ENCODE measurements around the gene PLCH1.

The PLCH1 gene

GRCh38 chr3:155496206-155496605 lies 248.7 kb downstream of the PLCH1 start:
- Histone ChIP-seq H3K4me3 (ENCODE audit: low read length) (no peak overlapping the region), H3K27me3 (replicated peaks; ENCODE audit: control insufficient read depth, insufficient read depth, low read length) (no peaks in the 10 kb centered on the region), H3K9me3 (ENCODE audit: control insufficient read depth, low read length) (no peaks in the 10 kb centered on the region), H3K9ac (ENCODE audit: low read length) (no peak overlapping the region), H3K36me3 (ENCODE audit: control insufficient read depth, insufficient read depth, low read length, severe bottlenecking) (no peaks in the 10 kb centered on the region), H3K4me1 (ENCODE audit: control insufficient read depth, insufficient read depth, low read length) (no peaks in the 10 kb centered on the region)
- DNase-seq (ENCODE audit: low read depth) = no peak

DNA sequence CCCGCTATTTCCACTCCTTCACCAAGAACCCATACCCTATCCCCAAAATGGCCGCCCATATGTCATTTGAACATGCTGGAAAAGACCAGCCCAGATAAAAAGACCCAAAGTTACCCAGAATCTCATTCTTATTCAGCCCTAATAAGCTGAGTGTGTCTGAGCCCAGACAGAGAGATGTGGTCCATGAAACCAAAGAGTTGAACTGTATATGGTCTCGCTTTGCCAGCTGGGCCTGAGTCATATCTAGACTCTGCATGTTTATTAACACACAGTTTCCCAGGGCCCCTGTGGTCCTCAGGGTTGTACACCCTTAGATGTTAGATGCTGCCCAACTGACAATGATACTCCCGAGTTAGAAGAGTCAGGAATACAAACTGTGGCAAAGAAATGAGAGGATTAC lies 249.5 kb downstream of the PLCH1 start:
- no peak for DNase-seq (ENCODE audit: low read depth)
- no peak overlapping the region for H3K9ac ChIP-seq (ENCODE audit: low read length)

DNA sequence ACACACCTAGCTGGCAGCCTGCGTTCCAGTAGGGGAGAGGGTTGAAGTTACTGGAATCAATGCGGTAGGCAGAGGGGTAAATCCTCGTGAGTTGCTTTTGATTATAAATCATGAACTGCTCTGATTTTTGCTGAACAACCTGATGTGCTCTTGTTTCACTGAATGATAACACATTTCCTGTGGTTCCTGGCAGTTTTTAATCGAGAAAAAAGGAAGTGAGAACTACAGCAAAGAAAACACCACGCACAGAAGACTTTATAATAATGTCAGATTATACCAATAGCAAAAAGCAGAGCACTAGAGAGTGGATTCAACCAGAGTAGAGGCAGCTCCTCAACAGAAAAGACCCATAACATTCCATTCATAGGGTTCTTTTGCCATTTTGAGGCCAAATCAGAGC lies 250.5 kb downstream of the PLCH1 start:
- DNase-seq (ENCODE audit: low read depth) = no peak
- no peak overlapping the region for H3K9ac ChIP-seq (ENCODE audit: low read length)
- H3K36me3 ChIP-seq (ENCODE audit: control insufficient read depth, insufficient read depth, low read length, severe bottlenecking) = no peaks in the 10 kb centered on the region
- no peaks in the 10 kb centered on the region for H3K4me1 ChIP-seq (ENCODE audit: control insufficient read depth, insufficient read depth, low read length)
- no peak overlapping the region for H3K4me3 ChIP-seq (ENCODE audit: low read length)
- H3K27me3 ChIP-seq (replicated peaks; ENCODE audit: control insufficient read depth, insufficient read depth, low read length) = no peaks in the 10 kb centered on the region
- no peaks in the 10 kb centered on the region for H3K9me3 ChIP-seq (ENCODE audit: control insufficient read depth, low read length)

More for the DNA sequence above, 249.5 kb downstream of the PLCH1 start:
- Histone ChIP-seq H3K4me3 (ENCODE audit: low read length) (no peak overlapping the region), H3K36me3 (ENCODE audit: control insufficient read depth, insufficient read depth, low read length, severe bottlenecking) (no peaks in the 10 kb centered on the region), H3K4me1 (ENCODE audit: control insufficient read depth, insufficient read depth, low read length) (no peaks in the 10 kb centered on the region), H3K9me3 (ENCODE audit: control insufficient read depth, low read length) (no peaks in the 10 kb centered on the region), H3K27me3 (replicated peaks; ENCODE audit: control insufficient read depth, insufficient read depth, low read length) (no peaks in the 10 kb centered on the region)

DNA sequence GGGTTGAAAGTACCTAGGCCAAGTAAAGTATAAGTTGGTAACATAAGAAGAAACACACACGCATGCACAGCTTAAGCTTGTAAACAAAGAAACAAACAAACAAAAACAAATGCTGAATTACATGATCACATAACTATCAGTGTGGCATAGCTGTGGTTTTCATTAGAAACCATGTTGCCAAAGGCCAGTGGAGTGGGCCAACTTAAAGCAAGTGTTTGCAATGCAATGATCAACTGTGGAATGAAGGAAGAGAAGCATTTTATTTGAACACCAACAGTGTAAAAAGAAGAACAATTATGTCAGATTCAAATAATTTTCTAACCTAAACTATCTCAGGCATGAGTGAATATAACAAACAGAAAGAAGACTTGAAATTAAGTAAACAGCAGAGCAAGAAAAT lies 252.0 kb downstream of the PLCH1 start:
- peak; percentile 14 for DNase-seq (ENCODE audit: low read depth)
- Histone ChIP-seq H3K27me3 (replicated peaks; ENCODE audit: control insufficient read depth, insufficient read depth, low read length) (no peaks in the 10 kb centered on the region), H3K4me1 (ENCODE audit: control insufficient read depth, insufficient read depth, low read length) (no peaks in the 10 kb centered on the region), H3K4me3 (ENCODE audit: low read length) (no peak overlapping the region), H3K36me3 (ENCODE audit: control insufficient read depth, insufficient read depth, low read length, severe bottlenecking) (no peaks in the 10 kb centered on the region), H3K9me3 (ENCODE audit: control insufficient read depth, low read length) (no peaks in the 10 kb centered on the region), H3K9ac (ENCODE audit: low read length) (no peak overlapping the region)

DNA sequence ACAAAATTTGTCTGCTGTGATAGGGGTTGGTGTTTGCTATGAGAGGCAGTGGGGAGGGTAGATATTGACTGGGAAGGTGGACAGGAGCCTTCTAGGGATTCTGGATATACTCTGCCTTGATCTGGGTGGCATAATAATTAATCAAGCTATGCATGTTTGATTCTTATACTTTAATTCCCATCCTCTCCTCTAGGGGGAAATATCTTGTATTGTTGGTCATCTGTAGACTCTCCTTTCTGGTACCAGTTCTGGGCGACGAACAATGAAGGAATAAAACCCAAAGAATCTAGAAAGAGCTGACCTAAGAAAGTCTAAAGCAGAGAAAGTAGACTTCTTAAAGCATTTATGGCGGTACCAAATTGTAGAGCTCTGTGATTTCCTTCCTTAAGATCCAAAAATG lies 253.2 kb downstream of the PLCH1 start:
- DNase-seq (ENCODE audit: low read depth) = no peak

GRCh38 chr3:155488671-155489070 lies 256.2 kb downstream of the PLCH1 start:
- H3K9me3 ChIP-seq (ENCODE audit: control insufficient read depth, low read length) = no peaks in the 10 kb centered on the region
- no peak overlapping the region for H3K4me3 ChIP-seq (ENCODE audit: low read length)
- no peak for DNase-seq (ENCODE audit: low read depth)
- no peaks in the 10 kb centered on the region for H3K36me3 ChIP-seq (ENCODE audit: control insufficient read depth, insufficient read depth, low read length, severe bottlenecking)
- no peaks in the 10 kb centered on the region for H3K27me3 ChIP-seq (replicated peaks; ENCODE audit: control insufficient read depth, insufficient read depth, low read length)
- no peaks in the 10 kb centered on the region for H3K4me1 ChIP-seq (ENCODE audit: control insufficient read depth, insufficient read depth, low read length)
- no peak overlapping the region for H3K9ac ChIP-seq (ENCODE audit: low read length)

More for the DNA sequence above, 253.2 kb downstream of the PLCH1 start:
- no peaks in the 10 kb centered on the region for H3K27me3 ChIP-seq (replicated peaks; ENCODE audit: control insufficient read depth, insufficient read depth, low read length)
- no peak overlapping the region for H3K9ac ChIP-seq (ENCODE audit: low read length)
- H3K9me3 ChIP-seq (ENCODE audit: control insufficient read depth, low read length) = no peaks in the 10 kb centered on the region
- H3K4me1 ChIP-seq (ENCODE audit: control insufficient read depth, insufficient read depth, low read length) = no peaks in the 10 kb centered on the region
- H3K4me3 ChIP-seq (ENCODE audit: low read length) = no peak overlapping the region
- H3K36me3 ChIP-seq (ENCODE audit: control insufficient read depth, insufficient read depth, low read length, severe bottlenecking) = no peaks in the 10 kb centered on the region

- Histone ChIP-seq H3K4me1 (ENCODE audit: control insufficient read depth, insufficient read depth, low read length) (no peaks in the 10 kb centered on the region), H3K36me3 (ENCODE audit: control insufficient read depth, insufficient read depth, low read length, severe bottlenecking) (no peaks in the 10 kb centered on the region)
Observed at GRCh38 chr3:155485897-155486296, 259.0 kb downstream of the PLCH1 start.

GRCh38 chr3:155481591-155481990 lies 263.3 kb downstream of the PLCH1 start:
- H3K4me1 ChIP-seq (ENCODE audit: control insufficient read depth, insufficient read depth, low read length) = no peaks in the 10 kb centered on the region
- H3K27me3 ChIP-seq (replicated peaks; ENCODE audit: control insufficient read depth, insufficient read depth, low read length) = no peaks in the 10 kb centered on the region
- DNase-seq (ENCODE audit: low read depth) = no peak
- no peak overlapping the region for H3K9ac ChIP-seq (ENCODE audit: low read length)
- H3K36me3 ChIP-seq (ENCODE audit: control insufficient read depth, insufficient read depth, low read length, severe bottlenecking) = no peaks in the 10 kb centered on the region
- H3K9me3 ChIP-seq (ENCODE audit: control insufficient read depth, low read length) = peaks cover 7% of the 10 kb centered on the region
- H3K4me3 ChIP-seq (ENCODE audit: low read length) = no peak overlapping the region

More at GRCh38 chr3:155485897-155486296, 259.0 kb downstream of the PLCH1 start:
- H3K27me3 ChIP-seq (replicated peaks; ENCODE audit: control insufficient read depth, insufficient read depth, low read length) = no peaks in the 10 kb centered on the region
- H3K9ac ChIP-seq (ENCODE audit: low read length) = no peak overlapping the region
- DNase-seq (ENCODE audit: low read depth) = no peak
- H3K9me3 ChIP-seq (ENCODE audit: control insufficient read depth, low read length) = no peaks in the 10 kb centered on the region
- H3K4me3 ChIP-seq (ENCODE audit: low read length) = no peak overlapping the region

DNA sequence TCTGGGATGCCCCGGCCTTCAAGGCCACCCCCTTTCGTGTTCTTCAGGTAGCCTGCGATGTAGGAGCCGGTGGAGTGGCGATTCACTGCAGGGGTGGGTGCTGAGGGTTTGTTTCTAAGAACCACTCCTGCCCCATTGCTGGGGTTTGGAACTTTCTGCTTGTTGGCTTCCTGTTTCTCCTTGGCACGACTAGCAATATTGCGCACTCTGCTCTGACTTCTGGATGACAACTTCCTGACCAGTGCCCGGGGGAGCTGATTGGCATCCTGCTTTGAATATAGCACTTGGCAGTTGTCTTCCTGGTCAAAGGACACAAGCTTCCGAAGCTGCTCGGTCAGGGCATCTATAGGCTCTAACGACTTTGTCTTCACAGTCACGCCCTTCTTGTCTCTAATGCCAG lies 263.8 kb downstream of the PLCH1 start:
- H3K27me3 ChIP-seq (replicated peaks; ENCODE audit: control insufficient read depth, insufficient read depth, low read length) = no peaks in the 10 kb centered on the region
- no peaks in the 10 kb centered on the region for H3K36me3 ChIP-seq (ENCODE audit: control insufficient read depth, insufficient read depth, low read length, severe bottlenecking)
- no peak overlapping the region for H3K4me3 ChIP-seq (ENCODE audit: low read length)
- no peaks in the 10 kb centered on the region for H3K4me1 ChIP-seq (ENCODE audit: control insufficient read depth, insufficient read depth, low read length)
- H3K9ac ChIP-seq (ENCODE audit: low read length) = no peak overlapping the region
- DNase-seq (ENCODE audit: low read depth) = no peak
- H3K9me3 ChIP-seq (ENCODE audit: control insufficient read depth, low read length) = peaks cover 12% of the 10 kb centered on the region

GRCh38 chr3:155465664-155466063 lies 279.2 kb downstream of the PLCH1 start:
- Histone ChIP-seq H3K9ac (ENCODE audit: low read length) (no peak overlapping the region), H3K27me3 (replicated peaks; ENCODE audit: control insufficient read depth, insufficient read depth, low read length) (no peaks in the 10 kb centered on the region), H3K9me3 (ENCODE audit: control insufficient read depth, low read length) (peaks cover 21% of the 10 kb centered on the region), H3K36me3 (ENCODE audit: control insufficient read depth, insufficient read depth, low read length, severe bottlenecking) (no peaks in the 10 kb centered on the region), H3K4me1 (ENCODE audit: control insufficient read depth, insufficient read depth, low read length) (no peaks in the 10 kb centered on the region), H3K4me3 (ENCODE audit: low read length) (no peak overlapping the region)
- DNase-seq (ENCODE audit: low read depth) = no peak

DNA sequence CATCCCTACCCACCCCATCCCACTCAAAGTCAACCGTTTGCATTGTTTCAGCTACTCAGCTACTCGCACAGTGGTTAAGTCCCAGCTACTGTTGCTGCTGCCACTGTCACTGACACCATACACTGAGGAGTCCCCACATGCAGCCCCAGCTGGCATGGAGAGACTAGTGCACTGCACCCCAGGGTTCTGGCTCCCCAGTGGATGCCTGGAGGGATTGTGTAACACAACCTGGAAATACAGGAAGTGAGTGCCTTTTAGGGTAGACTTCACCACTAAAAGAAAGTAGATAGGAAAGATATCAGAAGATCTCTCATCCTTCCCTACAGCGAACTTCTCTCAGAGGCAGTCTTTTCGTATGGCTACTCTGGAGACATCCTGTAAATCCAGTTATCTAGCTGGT lies 282.2 kb downstream of the PLCH1 start:
- Histone ChIP-seq H3K9me3 (ENCODE audit: control insufficient read depth, low read length) (peaks cover 12% of the 10 kb centered on the region), H3K27me3 (replicated peaks; ENCODE audit: control insufficient read depth, insufficient read depth, low read length) (no peaks in the 10 kb centered on the region), H3K36me3 (ENCODE audit: control insufficient read depth, insufficient read depth, low read length, severe bottlenecking) (no peaks in the 10 kb centered on the region), H3K9ac (ENCODE audit: low read length) (no peak overlapping the region), H3K4me1 (ENCODE audit: control insufficient read depth, insufficient read depth, low read length) (no peaks in the 10 kb centered on the region), H3K4me3 (ENCODE audit: low read length) (no peak overlapping the region)
- DNase-seq (ENCODE audit: low read depth) = no peak

DNA sequence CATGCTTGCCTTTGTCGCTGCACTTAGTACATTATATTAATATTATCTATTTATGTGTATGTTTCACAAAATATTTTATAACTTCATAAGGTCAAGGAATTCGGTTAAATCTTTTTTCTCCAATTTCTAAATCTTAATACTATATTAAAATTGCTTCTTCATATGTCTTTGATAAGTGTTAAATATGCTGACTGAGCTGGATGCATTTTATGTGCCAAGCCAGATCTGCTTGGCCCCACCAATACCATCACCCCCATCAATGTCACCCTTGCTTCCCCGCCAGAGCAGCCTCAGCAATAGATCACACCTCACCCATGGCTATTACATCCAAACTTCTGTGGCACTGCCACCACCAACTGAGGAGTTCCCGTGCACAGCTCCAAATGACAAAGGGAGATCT lies 287.3 kb downstream of the PLCH1 start:
- Histone ChIP-seq H3K27me3 (replicated peaks; ENCODE audit: control insufficient read depth, insufficient read depth, low read length) (no peaks in the 10 kb centered on the region), H3K9ac (ENCODE audit: low read length) (no peak overlapping the region), H3K36me3 (ENCODE audit: control insufficient read depth, insufficient read depth, low read length, severe bottlenecking) (no peaks in the 10 kb centered on the region), H3K4me3 (ENCODE audit: low read length) (no peak overlapping the region), H3K4me1 (ENCODE audit: control insufficient read depth, insufficient read depth, low read length) (no peaks in the 10 kb centered on the region), H3K9me3 (ENCODE audit: control insufficient read depth, low read length) (no peaks in the 10 kb centered on the region)
- no peak for DNase-seq (ENCODE audit: low read depth)

All from adipocyte (in vitro differentiated cells).